HCT116 (cell line): ENCODE data around the gene SLC25A29. TPM values are rescaled to one million over a fixed set of nuclear protein-coding genes. Genes with fewer than 3 reads are reported as not detected.

Experiments used
- ATAC-seq: fragments of 200-7000 bp; cut with Tn5 transposase; 2 replicates; pipeline ENCODE4 v1.9.1; 2020; ENCODE audit warnings: mild to moderate bottlenecking, moderate library complexity
- BruUV-seq: library from RNA; stranded (reverse); fragments of 400-500 nt; replicated peaks from 2 replicates; lab custom pipeline; 2021; lab: Mats Ljungman, UMichigan
- CTCF ChIA-PET: fragments of 300-600 bp; sonication (Branson Sonifier 250); formaldehyde crosslinking; loops from one replicate; lab custom pipeline; 2021; ENCODE audit warnings: antibody characterized with exemption; lab: Charles Lee
- POLR2A ChIA-PET: fragments of 300-600, 350-600 bp; sonication (Branson Sonifier 250); formaldehyde crosslinking; loops from one replicate; lab custom pipeline; 2021; ENCODE audit warnings: antibody characterized with exemption; lab: Charles Lee
- RAD21 ChIA-PET, 2 experiments: fragments of 300-600 bp; sonication (Branson Sonifier 250); formaldehyde crosslinking; loops; one replicate each; lab custom pipeline; 2023; ENCODE audit warnings: low total read pairs in 2 of 2; ENCODE audit not compliant: uncharacterized antibody in 2 of 2, unreplicated experiment in 2 of 2, low non-redundant PET in 1 of 2; lab: Charles Lee
- DNase-seq: peaks from one replicate; pipeline ENCODE4 v3.0.0-alpha.2; 2010; ENCODE audit warnings: low read depth, low spot score
- H2AFZ ChIP-seq: fragments of 200-600 bp; shearing (Covaris generic), sonication (generic); 2 replicates; pipeline ENCODE4 v1.6.1; 2017; ENCODE audit warnings: low read depth, mixed run types, mixed read lengths, antibody characterized with exemption, low read length; ENCODE audit not compliant: poor library complexity, severe bottlenecking
- H3K27ac ChIP-seq: 2 replicates; pipeline ENCODE4 v1.5.1; 2012; ENCODE audit warnings: low read depth, low read length
- H3K27me3 ChIP-seq: fragments of 200-600 bp; sonication (generic); 2 replicates; pipeline ENCODE4 v1.6.1; 2016; ENCODE audit warnings: mixed run types, low read length, mixed read lengths; ENCODE audit not compliant: insufficient read depth
- H3K36me3 ChIP-seq, 2 experiments: fragments of 200-500 bp in 1 of 2; fragments of 200-600 bp in 1 of 2; sonication (Bioruptor generic) in 1 of 2; sonication (generic) in 1 of 2; 2 replicates each; pipeline versions ENCODE4 v1.5.1 to v1.6.1; 2014 to 2016; ENCODE audit warnings: low read length in 2 of 2, inconsistent platforms in 1 of 2, mixed read lengths in 1 of 2, mixed run types in 1 of 2; ENCODE audit not compliant: insufficient read depth in 2 of 2, control insufficient read depth in 1 of 2
- H3K4me1 ChIP-seq, 2 experiments: fragments of 200-600 bp in 1 of 2; sonication (generic) in 1 of 2; 2 replicates each; pipeline versions ENCODE4 v1.5.1 to v1.6.1; 2012 to 2017; ENCODE audit warnings: low read length in 2 of 2, inconsistent platforms in 1 of 2, mild to moderate bottlenecking in 1 of 2, mixed read lengths in 1 of 2, mixed run types in 1 of 2, moderate library complexity in 1 of 2; ENCODE audit not compliant: insufficient read depth in 2 of 2, control insufficient read depth in 1 of 2
- H3K4me2 ChIP-seq: fragments of 200-600 bp; sonication (generic); 2 replicates; pipeline ENCODE4 v1.6.1; 2017; ENCODE audit warnings: mixed run types, low read length, mixed read lengths
- H3K4me3 ChIP-seq, 2 experiments: fragments of 200-600 bp in 1 of 2; sonication (generic) in 1 of 2; replicated peaks in 1 of 2; 2 replicates each; pipeline ENCODE4 v1.5.1; 2011 to 2016; ENCODE audit warnings: low read length in 2 of 2, control low read depth in 1 of 2, low read depth in 1 of 2, mild to moderate bottlenecking in 1 of 2, mixed read lengths in 1 of 2, mixed run types in 1 of 2
- H3K79me2 ChIP-seq: fragments of 200-600 bp; sonication (generic); 2 replicates; pipeline ENCODE4 v1.6.1; 2017; ENCODE audit warnings: mild to moderate bottlenecking, mixed run types, low read length, moderate library complexity, mixed read lengths; ENCODE audit not compliant: insufficient read depth
- H3K9ac ChIP-seq: fragments of 200-600 bp; sonication (generic); 2 replicates; pipeline ENCODE4 v1.6.1; 2016; ENCODE audit warnings: low read length, mixed read lengths
- H3K9me2 ChIP-seq: fragments of 200-600 bp; sonication (generic), shearing (Covaris generic); 2 replicates; pipeline ENCODE4 v1.6.1; 2017; ENCODE audit warnings: mixed run types, mild to moderate bottlenecking, moderate library complexity; ENCODE audit not compliant: insufficient read depth
- H3K9me3 ChIP-seq, 2 experiments: fragments of 200-500 bp in 1 of 2; fragments of 200-600 bp in 1 of 2; sonication (Bioruptor generic) in 1 of 2; sonication (generic) in 1 of 2; 2 replicates each; pipeline ENCODE4 v1.6.1; 2014 to 2017; ENCODE audit warnings: low read length in 2 of 2, mixed read lengths in 2 of 2, inconsistent platforms in 1 of 2, low read depth in 1 of 2, mild to moderate bottlenecking in 1 of 2, mixed run types in 1 of 2, moderate library complexity in 1 of 2; ENCODE audit not compliant: control insufficient read depth in 1 of 2, insufficient read depth in 1 of 2
- H4K20me1 ChIP-seq: fragments of 200-600 bp; sonication (generic), shearing (Covaris generic); 2 replicates; pipeline ENCODE4 v1.6.1; 2017; ENCODE audit warnings: mixed run types, mild to moderate bottlenecking, moderate library complexity; ENCODE audit not compliant: insufficient read depth
- CEBPB ChIP-seq: IDR thresholded peaks from 2 replicates; pipeline ENCODE4 v1.6.1; 2012; ENCODE audit warnings: low read depth
- EZH2 ChIP-seq: fragments of 200-600 bp; sonication (generic); IDR thresholded peaks from 2 replicates; pipeline ENCODE4 v1.6.1; 2017; ENCODE audit warnings: antibody characterized with exemption, mixed run types
- JUND ChIP-seq: IDR thresholded peaks from 2 replicates; pipeline ENCODE4 v1.6.1; 2012
- POLR2A ChIP-seq: IDR thresholded peaks from 2 replicates; pipeline ENCODE4 v1.7.0; 2011; ENCODE audit warnings: borderline replicate concordance; ENCODE audit not compliant: insufficient read depth, insufficient read length; ENCODE audit errors: extremely low read depth
- REST ChIP-seq: IDR thresholded peaks from 2 replicates; pipeline ENCODE4 v1.6.1; 2012; ENCODE audit warnings: low read depth
- ZBTB33 ChIP-seq: IDR thresholded peaks from 2 replicates; pipeline ENCODE4 v1.6.1; 2011; ENCODE audit warnings: mild to moderate bottlenecking, low read length, moderate library complexity; ENCODE audit not compliant: insufficient replicate concordance; ENCODE audit errors: extremely low read depth
- intact Hi-C: fragments of 100-400 bp; cut with micrococcal nuclease; formaldehyde crosslinking; loops from 2 replicates; pipeline ENCODE4 v1.10.0; 2022
- total RNA-seq: library from RNA; stranded (reverse); gene quantifications from one replicate; pipeline ENCODE4 v1.2.1, GENCODE V29; 2021; ENCODE audit not compliant: unreplicated experiment

The SLC25A29 gene
- total RNA-seq, 1 experiment from 2014 or later, result 38.7 TPM

GRCh38 chr14:100263141-100263540 is 43.1 kb downstream of the SLC25A29 start:
- ChIA-PET RAD21 (no interaction called here), CTCF (interaction anchor here (1.4 kb wide), 1 partner anchor 10 kb away, joined by 3 read pairs; no protein-coding TSS in a partner anchor), POLR2A (no interaction called here)
- DNase-seq (no peak), ATAC-seq (no peak)
- no peaks in the 10 kb centered on the region for H3K9me2 ChIP-seq
- TF ChIP-seq JUND, result no peak
- no peak for TF ChIP-seq REST
- no peak for TF ChIP-seq POLR2A
- TF ChIP-seq CEBPB, result no peak
- TF ChIP-seq ZBTB33, result no peak
- no peak for TF ChIP-seq EZH2
- H3K79me2 ChIP-seq, result peaks cover 100% of the 10 kb centered on the region
- H3K27me3 ChIP-seq, result no peaks in the 10 kb centered on the region
- H3K9me3 ChIP-seq, result no peaks in the 10 kb centered on the region
- no peak overlapping the region for H3K4me2 ChIP-seq
- no peak overlapping the region for H3K4me3 ChIP-seq
- peaks cover 30% of the 10 kb centered on the region; the same call in 1 of the 2 replicates for H4K20me1 ChIP-seq
- no TSS peak for BruUV-seq
- no peak overlapping the region for H3K9ac ChIP-seq
- H3K36me3 ChIP-seq, result peaks cover 6 to 16% of the 10 kb centered on the region in 2 experiments; a peak in 1 of 4 replicates
- no peaks in the 10 kb centered on the region for H3K4me1 ChIP-seq
- no peak overlapping the region for H2AFZ ChIP-seq
- intact Hi-C loops, result no loop called here
- no peak overlapping the region for H3K27ac ChIP-seq
